HepG2 (cell line): ENCODE data around the gene PCBP2. TPM values are rescaled to one million over a fixed set of nuclear protein-coding genes. Genes with fewer than 3 reads are reported as not detected.

Source experiments
- ATRX ChIP-seq: sonication (generic); formaldehyde crosslinking; IDR thresholded peaks from 2 replicates; pipeline ENCODE4 v1.4.0; 2020; ENCODE audit warnings: missing genetic modification reagents, borderline replicate concordance
- BORCS8-MEF2B ChIP-seq: sonication (generic); formaldehyde crosslinking; IDR thresholded peaks from 2 replicates; pipeline ENCODE4 v1.8.0; 2022; ENCODE audit warnings: mild to moderate bottlenecking, missing genetic modification reagents
- FOSL2 ChIP-seq: sonication (generic); formaldehyde crosslinking; IDR thresholded peaks from 2 replicates; pipeline ENCODE4 v1.4.0; 2020; ENCODE audit warnings: missing genetic modification reagents
- FOXP1 ChIP-seq, 2 experiments: fragments of 450-650 bp in 1 of 2; IDR thresholded peaks; 2 replicates each; pipeline ENCODE4 v1.6.1; 2017 to 2018; ENCODE audit warnings: antibody characterized with exemption in 1 of 2
- GLI4 ChIP-seq: sonication (generic); formaldehyde crosslinking; IDR thresholded peaks from 2 replicates; pipeline ENCODE4 v1.5.1; 2020; ENCODE audit warnings: missing genetic modification reagents, mild to moderate bottlenecking, moderate library complexity, borderline replicate concordance
- PHF8 ChIP-seq: sonication (generic); formaldehyde crosslinking; IDR thresholded peaks from 2 replicates; pipeline ENCODE4 v1.5.0; 2020; ENCODE audit warnings: missing genetic modification reagents
- POLR2AphosphoS5 ChIP-seq: IDR thresholded peaks from 2 replicates; pipeline ENCODE4 v1.6.1; 2012; ENCODE audit warnings: low read depth, low read length
- PRDM10 ChIP-seq: sonication (generic); formaldehyde crosslinking; IDR thresholded peaks from 2 replicates; pipeline ENCODE4 v1.4.0; 2020; ENCODE audit warnings: low read depth, missing genetic modification reagents
- RAD21 ChIP-seq: fragments of 450-650 bp; formaldehyde crosslinking; IDR thresholded peaks from 2 replicates; pipeline ENCODE4 v1.5.0; 2020; ENCODE audit warnings: mild to moderate bottlenecking
- RBM39 ChIP-seq: fragments of 200-400 bp; formaldehyde crosslinking; IDR thresholded peaks from one replicate; pipeline ENCODE4 v1.6.1; 2018; ENCODE audit warnings: antibody characterized with exemption, mild to moderate bottlenecking, low read depth, low read length; ENCODE audit not compliant: poor library complexity, severe bottlenecking
- TEAD3 ChIP-seq: optimal IDR thresholded peaks from 2 replicates; pipeline ENCODE3; 2016; ENCODE audit warnings: borderline replicate concordance
- THYN1 ChIP-seq: sonication (generic); formaldehyde crosslinking; IDR thresholded peaks from 2 replicates; pipeline ENCODE4 v1.8.1; 2023; ENCODE audit warnings: low read depth, mild to moderate bottlenecking, moderate library complexity, missing genetic modification reagents, borderline replicate concordance
- XBP1 ChIP-seq: sonication (generic); formaldehyde crosslinking; IDR thresholded peaks from 2 replicates; pipeline ENCODE4 v1.5.0; 2020; ENCODE audit warnings: missing genetic modification reagents
- ZBTB33 ChIP-seq: sonication (generic); formaldehyde crosslinking; IDR thresholded peaks from 2 replicates; pipeline ENCODE4 v1.4.0; 2020; ENCODE audit warnings: missing genetic modification reagents
- ZNF143 ChIP-seq: sonication (generic); formaldehyde crosslinking; IDR thresholded peaks from 2 replicates; pipeline ENCODE4 v1.4.0; 2020; ENCODE audit warnings: missing genetic modification reagents
- ZNF530 ChIP-seq: sonication (generic); formaldehyde crosslinking; IDR thresholded peaks from 2 replicates; pipeline ENCODE4 v1.5.0; 2020; ENCODE audit warnings: low read depth, mild to moderate bottlenecking, missing genetic modification reagents
- ZNF670 ChIP-seq: sonication (generic); formaldehyde crosslinking; IDR thresholded peaks from 2 replicates; pipeline ENCODE4 v1.8.0; 2022; ENCODE audit warnings: mild to moderate bottlenecking, missing genetic modification reagents, borderline replicate concordance
- ZNF772 ChIP-seq: sonication (generic); formaldehyde crosslinking; IDR thresholded peaks from 2 replicates; pipeline ENCODE4 v1.5.0; 2020; ENCODE audit warnings: mild to moderate bottlenecking, missing genetic modification reagents
- ZNF878 ChIP-seq: sonication (generic); formaldehyde crosslinking; IDR thresholded peaks from 2 replicates; pipeline ENCODE4 v1.8.1; 2023; ENCODE audit warnings: mild to moderate bottlenecking, missing genetic modification reagents, moderate library complexity
- polyA plus RNA-seq, 8 experiments: library from polyadenylated mRNA; depleted of rRNA in 3 of 8; stranded (reverse) in 7 of 8; unstranded in 1 of 8; fragments of >200 nt; fragmentation: Illumina TruSeq in 4 of 8; extraction: Trizol in 4 of 8; gene quantifications; 2 replicates each; pipeline versions ENCODE4 v1.2.1 to v1.2.3, GENCODE V29; 2011 to 2016; ENCODE audit warnings: low read depth in 4 of 8, missing spikeins in 1 of 8, mixed read lengths in 1 of 8; ENCODE audit not compliant: insufficient read depth in 1 of 8
- total RNA-seq, 5 experiments: library from RNA; depleted of rRNA; stranded (reverse); fragments of >200 nt; fragmentation: Illumina TruSeq; extraction: Trizol; gene quantifications; 2 replicates each; pipeline ENCODE4 v1.2.3, GENCODE V29; 2016; ENCODE audit warnings: low read depth in 1 of 5
- TF ChIP-seq, protein P1 (sequence below): sonication (generic); formaldehyde crosslinking; conservative IDR thresholded peaks from 2 replicates; pipeline ENCODE4 v1.4.0; 2020; ENCODE audit warnings: missing genetic modification reagents
- TF ChIP-seq, protein P2 (sequence below): sonication (generic); formaldehyde crosslinking; IDR thresholded peaks from 2 replicates; pipeline ENCODE4 v1.5.1; 2020; ENCODE audit warnings: missing genetic modification reagents, mild to moderate bottlenecking, borderline replicate concordance

The PCBP2 gene
- total and polyA plus RNA-seq, 2 of the 13 experiments (the other 11 are each of a cell fraction or from before 2014, with no cell fraction given): 154 to 345 TPM

GRCh38 chr12:53441040-53441833, 10.7 kb upstream of the PCBP2 start, which contains the start of gene PRR13 (continued):
- TF ChIP-seq, protein P1, sequence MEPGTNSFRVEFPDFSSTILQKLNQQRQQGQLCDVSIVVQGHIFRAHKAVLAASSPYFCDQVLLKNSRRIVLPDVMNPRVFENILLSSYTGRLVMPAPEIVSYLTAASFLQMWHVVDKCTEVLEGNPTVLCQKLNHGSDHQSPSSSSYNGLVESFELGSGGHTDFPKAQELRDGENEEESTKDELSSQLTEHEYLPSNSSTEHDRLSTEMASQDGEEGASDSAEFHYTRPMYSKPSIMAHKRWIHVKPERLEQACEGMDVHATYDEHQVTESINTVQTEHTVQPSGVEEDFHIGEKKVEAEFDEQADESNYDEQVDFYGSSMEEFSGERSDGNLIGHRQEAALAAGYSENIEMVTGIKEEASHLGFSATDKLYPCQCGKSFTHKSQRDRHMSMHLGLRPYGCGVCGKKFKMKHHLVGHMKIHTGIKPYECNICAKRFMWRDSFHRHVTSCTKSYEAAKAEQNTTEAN: peak; percentile 47; the same call in 1 of the 2 replicates
- no peak for TF ChIP-seq FOXP1 (IDR thresholded peaks at IDR 0.05)
- TF ChIP-seq FOXP1 (CRISPR knock-in tag; IDR thresholded peaks at IDR 0.05): 0 out of 2 replicates have a peak, but pooled peaks have one; percentile 10
- TF ChIP-seq GLI4 (CRISPR knock-in tag): no peak; the same call in 1 of the 2 replicates
- TF ChIP-seq ZNF670 (CRISPR knock-in tag): no peak
- peak; percentile 78 for TF ChIP-seq ZNF143 (CRISPR knock-in tag)
- no peak for TF ChIP-seq ATRX (CRISPR knock-in tag)
- TF ChIP-seq ZNF530 (CRISPR knock-in tag): no peak
- no peak for TF ChIP-seq BORCS8-MEF2B (CRISPR knock-in tag)
- no peak for TF ChIP-seq TEAD3 (CRISPR knock-in tag)
- peak; percentile 42; the same call in 1 of the 2 replicates for TF ChIP-seq ZNF878 (CRISPR knock-in tag)
- no peak for TF ChIP-seq THYN1
- TF ChIP-seq POLR2AphosphoS5: peak; percentile 94
- no peak; the same call in 1 of the 2 replicates for TF ChIP-seq PRDM10 (CRISPR knock-in tag)
- no peak for TF ChIP-seq ZBTB33 (CRISPR knock-in tag)
- TF ChIP-seq XBP1: no peak
- TF ChIP-seq, protein P2, sequence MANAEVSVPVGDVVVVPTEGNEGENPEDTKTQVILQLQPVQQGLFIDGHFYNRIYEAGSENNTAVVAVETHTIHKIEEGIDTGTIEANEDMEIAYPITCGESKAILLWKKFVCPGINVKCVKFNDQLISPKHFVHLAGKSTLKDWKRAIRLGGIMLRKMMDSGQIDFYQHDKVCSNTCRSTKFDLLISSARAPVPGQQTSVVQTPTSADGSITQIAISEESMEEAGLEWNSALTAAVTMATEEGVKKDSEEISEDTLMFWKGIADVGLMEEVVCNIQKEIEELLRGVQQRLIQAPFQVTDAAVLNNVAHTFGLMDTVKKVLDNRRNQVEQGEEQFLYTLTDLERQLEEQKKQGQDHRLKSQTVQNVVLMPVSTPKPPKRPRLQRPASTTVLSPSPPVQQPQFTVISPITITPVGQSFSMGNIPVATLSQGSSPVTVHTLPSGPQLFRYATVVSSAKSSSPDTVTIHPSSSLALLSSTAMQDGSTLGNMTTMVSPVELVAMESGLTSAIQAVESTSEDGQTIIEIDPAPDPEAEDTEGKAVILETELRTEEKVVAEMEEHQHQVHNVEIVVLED: no peak; the same call in 1 of the 2 replicates
- no peak for TF ChIP-seq RBM39
- TF ChIP-seq PHF8 (CRISPR knock-in tag): peak; percentile 74; the same call in 1 of the 2 replicates
- TF ChIP-seq ZNF772 (CRISPR knock-in tag): no peak
- TF ChIP-seq FOSL2: no peak
- 0 out of 2 replicates have a peak, but pooled peaks have one; percentile 8 for TF ChIP-seq RAD21 (CRISPR knock-in tag)
